ENCODE data around the gene TRIM3.

TRIM3 gene

GRCh38 chr11:6437993-6438392 lies 35.7 kb downstream of the TRIM3 start:
- DNase-seq (ENCODE audit: low read depth) = no peak

- no peak for DNase-seq (ENCODE audit: low read depth)
These were observed 36.3 kb downstream of the TRIM3 start for GRCh38 chr11:6437423-6437822.

- no peak for DNase-seq (ENCODE audit: low read depth)
These were observed 39.6 kb downstream of the TRIM3 start for GRCh38 chr11:6433998-6434660.

- DNase-seq (ENCODE audit: low read depth) = peak; percentile 41
These were observed 41.9 kb downstream of the TRIM3 start for GRCh38 chr11:6431861-6432260.

- no peak for DNase-seq (ENCODE audit: low read depth)
These were observed 46.2 kb downstream of the TRIM3 start for GRCh38 chr11:6427516-6427915.

- DNase-seq (ENCODE audit: low read depth) = no peak
These were observed 53.1 kb downstream of the TRIM3 start for GRCh38 chr11:6420677-6421076.

- DNase-seq (ENCODE audit: low read depth) = peak; percentile 60
These were observed 54.6 kb downstream of the TRIM3 start, which contains the start of gene APBB1 for GRCh38 chr11:6419009-6419631. APBB1 (minus strand) TSS chr11:6419094; CDS start chr11:6411347, 7,747 bp downstream.

GRCh38 chr11:6418557-6419008 lies 55.2 kb downstream of the TRIM3 start:
- no peak for DNase-seq (ENCODE audit: low read depth)

GRCh38 chr11:6417907-6418556 lies 55.7 kb downstream of the TRIM3 start:
- peak; percentile 9 for DNase-seq (ENCODE audit: low read depth)

- no peak for DNase-seq (ENCODE audit: low read depth)
These were observed 57.9 kb downstream of the TRIM3 start for GRCh38 chr11:6415797-6416196.

- DNase-seq (ENCODE audit: low read depth) = no peak
These were observed 58.8 kb downstream of the TRIM3 start for GRCh38 chr11:6414874-6415328.

- no peak for DNase-seq (ENCODE audit: low read depth)
These were observed 59.9 kb downstream of the TRIM3 start for GRCh38 chr11:6413791-6414201.

GRCh38 chr11:6411594-6412031 lies 62.1 kb downstream of the TRIM3 start:
- no peak for DNase-seq (ENCODE audit: low read depth)

GRCh38 chr11:6410695-6411430 lies 62.9 kb downstream of the TRIM3 start:
- no peak for DNase-seq (ENCODE audit: low read depth)

- DNase-seq (ENCODE audit: low read depth) = no peak
These were observed 67.4 kb downstream of the TRIM3 start for GRCh38 chr11:6406370-6406769.

- no peak for DNase-seq (ENCODE audit: low read depth)
These were observed 67.9 kb downstream of the TRIM3 start for GRCh38 chr11:6405846-6406245.

- peak; percentile 50 for DNase-seq (ENCODE audit: low read depth)
These were observed 68.6 kb downstream of the TRIM3 start for GRCh38 chr11:6405052-6405667.

GRCh38 chr11:6404342-6405051 lies 69.2 kb downstream of the TRIM3 start:
- DNase-seq (ENCODE audit: low read depth) = peak; percentile 40

GRCh38 chr11:6403539-6403938 lies 70.2 kb downstream of the TRIM3 start:
- DNase-seq (ENCODE audit: low read depth) = no peak

GRCh38 chr11:6402561-6402981 lies 71.2 kb downstream of the TRIM3 start:
- DNase-seq (ENCODE audit: low read depth) = peak; percentile 57

- DNase-seq (ENCODE audit: low read depth) = no peak
These were observed 71.7 kb downstream of the TRIM3 start for GRCh38 chr11:6402061-6402470.
